Measurements from ENCODE around the gene PLPPR5.
A peak's percentile ranks its signal among the peaks of the same experiment; 100 is the strongest.
"Not testable (repeated sequence)": the region's sequence is repeated elsewhere in the genome, so short reads cannot be mapped to it uniquely, and the experiment has no call there.

PLPPR5 gene

GRCh38 chr1:99004861-99005442, at the start of gene PLPPR5:
Gene PLPPR5, minus strand, starts transcription at chr1:99004861. Its CDS starts 190 bp downstream, at chr1:99004671.
- DNase-seq (ENCODE audit: low read depth, low spot score) = no peak
- Histone ChIP-seq H3K27me3 (ENCODE audit: insufficient read depth, insufficient read length) (peaks cover 40% of the 10 kb centered on the region), H3K36me3 (ENCODE audit: insufficient read depth, insufficient read length, low read length) (no peaks in the 10 kb centered on the region), H3K9ac (ENCODE audit: insufficient read length, low read depth) (peak within 1 kb of the TSS; percentile 80), H3K4me3 (ENCODE audit: insufficient read length, low read depth) (peak within 1 kb of the TSS; percentile 84), H3K9me3 (ENCODE audit: insufficient read depth, low read length) (no peaks in the 10 kb centered on the region), H3K4me1 (ENCODE audit: insufficient read depth, insufficient read length) (no peaks in the 10 kb centered on the region)
- TF ChIP-seq SUZ12 (IDR thresholded peaks at IDR 0.05; ENCODE audit: extremely low read depth, insufficient read depth, insufficient read length) (no peak), YY1 (IDR thresholded peaks at IDR 0.05; ENCODE audit: insufficient read depth, insufficient read length) (no peak), ZNF274 (IDR thresholded peaks at IDR 0.05; ENCODE audit: low read depth, low read length) (no peak)

- no peak for TF ChIP-seq ZNF274 (IDR thresholded peaks at IDR 0.05; ENCODE audit: low read depth, low read length)
- TF ChIP-seq SUZ12 (IDR thresholded peaks at IDR 0.05; ENCODE audit: extremely low read depth, insufficient read depth, insufficient read length) = no peak
- TF ChIP-seq YY1 (IDR thresholded peaks at IDR 0.05; ENCODE audit: insufficient read depth, insufficient read length) = no peak
- H3K27me3 ChIP-seq (ENCODE audit: insufficient read depth, insufficient read length) = no peaks in the 10 kb centered on the region
- DNase-seq (ENCODE audit: low read depth, low spot score) = no peak
- no peaks in the 10 kb centered on the region for H3K36me3 ChIP-seq (ENCODE audit: insufficient read depth, insufficient read length, low read length)
- H3K9me3 ChIP-seq (ENCODE audit: insufficient read depth, low read length) = no peaks in the 10 kb centered on the region
- no peaks in the 10 kb centered on the region for H3K4me1 ChIP-seq (ENCODE audit: insufficient read depth, insufficient read length)
- no peak overlapping the region for H3K9ac ChIP-seq (ENCODE audit: insufficient read length, low read depth)
- no peak overlapping the region for H3K4me3 ChIP-seq (ENCODE audit: insufficient read length, low read depth)
These were observed 47.1 kb upstream of the PLPPR5 start for GRCh38 chr1:99051611-99052283.

- no peak for DNase-seq (ENCODE audit: low read depth, low spot score)
- Histone ChIP-seq H3K27me3 (ENCODE audit: insufficient read depth, insufficient read length) (no peaks in the 10 kb centered on the region), H3K36me3 (ENCODE audit: insufficient read depth, insufficient read length, low read length) (no peaks in the 10 kb centered on the region), H3K4me3 (ENCODE audit: insufficient read length, low read depth) (no peak overlapping the region), H3K9me3 (ENCODE audit: insufficient read depth, low read length) (no peaks in the 10 kb centered on the region; the same call in 1 of the 2 replicates), H3K4me1 (ENCODE audit: insufficient read depth, insufficient read length) (no peaks in the 10 kb centered on the region), H3K9ac (ENCODE audit: insufficient read length, low read depth) (no peak overlapping the region)
- TF ChIP-seq ZNF274 (IDR thresholded peaks at IDR 0.05; ENCODE audit: low read depth, low read length) (no peak), SUZ12 (IDR thresholded peaks at IDR 0.05; ENCODE audit: extremely low read depth, insufficient read depth, insufficient read length) (no peak)
These were observed 45.1 kb upstream of the PLPPR5 start for GRCh38 chr1:99049745-99050144.

- DNase-seq (ENCODE audit: low read depth, low spot score); H3K27me3 ChIP-seq (ENCODE audit: insufficient read depth, insufficient read length); H3K4me3 ChIP-seq (ENCODE audit: insufficient read length, low read depth); H3K36me3 ChIP-seq (ENCODE audit: insufficient read depth, insufficient read length, low read length); H3K4me1 ChIP-seq (ENCODE audit: insufficient read depth, insufficient read length); H3K9ac ChIP-seq (ENCODE audit: insufficient read length, low read depth): not testable (repeated sequence)
- H3K9me3 ChIP-seq (ENCODE audit: insufficient read depth, low read length) = peaks cover 44% of the 10 kb centered on the region; the same call in 1 of the 2 replicates
These were observed 32.1 kb upstream of the PLPPR5 start for GRCh38 chr1:99036746-99037145.

GRCh38 chr1:99018313-99018712, 13.7 kb upstream of the PLPPR5 start:
- Histone ChIP-seq H3K9me3 (ENCODE audit: insufficient read depth, low read length) (no peaks in the 10 kb centered on the region), H3K4me3 (ENCODE audit: insufficient read length, low read depth) (no peak overlapping the region), H3K27me3 (ENCODE audit: insufficient read depth, insufficient read length) (no peaks in the 10 kb centered on the region), H3K9ac (ENCODE audit: insufficient read length, low read depth) (no peak overlapping the region), H3K36me3 (ENCODE audit: insufficient read depth, insufficient read length, low read length) (no peaks in the 10 kb centered on the region), H3K4me1 (ENCODE audit: insufficient read depth, insufficient read length) (no peaks in the 10 kb centered on the region)
- DNase-seq (ENCODE audit: low read depth, low spot score) = no peak
- no peak for TF ChIP-seq ZNF274 (IDR thresholded peaks at IDR 0.05; ENCODE audit: low read depth, low read length)
- TF ChIP-seq YY1 (IDR thresholded peaks at IDR 0.05; ENCODE audit: insufficient read depth, insufficient read length) = no peak
- TF ChIP-seq SUZ12 (IDR thresholded peaks at IDR 0.05; ENCODE audit: extremely low read depth, insufficient read depth, insufficient read length) = no peak

GRCh38 chr1:99017655-99018054, 13.0 kb upstream of the PLPPR5 start:
- no peak for DNase-seq (ENCODE audit: low read depth, low spot score)
- no peak overlapping the region for H3K9ac ChIP-seq (ENCODE audit: insufficient read length, low read depth)
- H3K27me3 ChIP-seq (ENCODE audit: insufficient read depth, insufficient read length) = no peaks in the 10 kb centered on the region
- no peak for TF ChIP-seq YY1 (IDR thresholded peaks at IDR 0.05; ENCODE audit: insufficient read depth, insufficient read length)
- TF ChIP-seq ZNF274 (IDR thresholded peaks at IDR 0.05; ENCODE audit: low read depth, low read length) = no peak
- no peak for TF ChIP-seq SUZ12 (IDR thresholded peaks at IDR 0.05; ENCODE audit: extremely low read depth, insufficient read depth, insufficient read length)
- H3K4me3 ChIP-seq (ENCODE audit: insufficient read length, low read depth) = no peak overlapping the region
- no peaks in the 10 kb centered on the region for H3K4me1 ChIP-seq (ENCODE audit: insufficient read depth, insufficient read length)
- no peaks in the 10 kb centered on the region for H3K9me3 ChIP-seq (ENCODE audit: insufficient read depth, low read length)
- H3K36me3 ChIP-seq (ENCODE audit: insufficient read depth, insufficient read length, low read length) = no peaks in the 10 kb centered on the region

- no peaks in the 10 kb centered on the region for H3K36me3 ChIP-seq (ENCODE audit: insufficient read depth, insufficient read length, low read length)
- no peaks in the 10 kb centered on the region for H3K9me3 ChIP-seq (ENCODE audit: insufficient read depth, low read length)
- no peak for DNase-seq (ENCODE audit: low read depth, low spot score)
- TF ChIP-seq SUZ12 (IDR thresholded peaks at IDR 0.05; ENCODE audit: extremely low read depth, insufficient read depth, insufficient read length) (no peak), ZNF274 (IDR thresholded peaks at IDR 0.05; ENCODE audit: low read depth, low read length) (no peak), YY1 (IDR thresholded peaks at IDR 0.05; ENCODE audit: insufficient read depth, insufficient read length) (no peak)
- peaks cover 13% of the 10 kb centered on the region for H3K27me3 ChIP-seq (ENCODE audit: insufficient read depth, insufficient read length)
- no peaks in the 10 kb centered on the region for H3K4me1 ChIP-seq (ENCODE audit: insufficient read depth, insufficient read length)
- no peak overlapping the region for H3K4me3 ChIP-seq (ENCODE audit: insufficient read length, low read depth)
- no peak overlapping the region for H3K9ac ChIP-seq (ENCODE audit: insufficient read length, low read depth)
These were observed 6.0 kb upstream of the PLPPR5 start for GRCh38 chr1:99010679-99011078.
